Adrenal gland (tissue), 5 donors: ENCODE results near the gene CDK14.

ENCODE experiments used
- CTCF ChIP-seq, 6 experiments: fragments of 450-650 bp in 4 of 6; fragments of 200-600 bp in 2 of 6; sonication (generic) in 1 of 6; IDR thresholded peaks; 1 replicate in 5 of 6; 2 replicates in 1 of 6; pipeline versions ENCODE4 v1.5.1 to v1.8.0; 2016 to 2021; ENCODE audit warnings: antibody characterized with exemption in 6 of 6, mild to moderate bottlenecking in 2 of 6, moderate library complexity in 1 of 6
- POLR2A ChIP-seq, 2 donors: fragments of 450-650 bp; IDR thresholded peaks; one replicate each; pipeline ENCODE4 v1.6.1; 2017; ENCODE audit warnings: antibody characterized with exemption in 2 of 2, mild to moderate bottlenecking in 2 of 2, moderate library complexity in 1 of 2
- donor health status: DM: no; HTN: no; CAD: no.

GRCh38 chr7:90706072-90706716, 110.1 kb downstream of the CDK14 start:
- TF ChIP-seq CTCF (IDR thresholded peaks at IDR 0.05) (no peak), POLR2A (IDR thresholded peaks at IDR 0.05) (no peak)
